HUES64 (cell line): ENCODE measurements around the gene CCDC170.

ENCODE experiments used
- H3K27ac ChIP-seq: 2 replicates; pipeline ENCODE4 v1.7.0; 2013; ENCODE audit warnings: low read depth, low read length, inconsistent platforms
- H3K27me3 ChIP-seq: 2 replicates; pipeline ENCODE4 v1.6.1; 2013; ENCODE audit warnings: mild to moderate bottlenecking, low read length; ENCODE audit not compliant: insufficient read depth
- H3K36me3 ChIP-seq: 2 replicates; pipeline ENCODE4 v1.6.1; 2013; ENCODE audit warnings: mild to moderate bottlenecking, low read length; ENCODE audit not compliant: insufficient read depth
- H3K4me1 ChIP-seq: 2 replicates; pipeline ENCODE4 v1.6.1; 2013; ENCODE audit warnings: mild to moderate bottlenecking, low read length, moderate library complexity; ENCODE audit not compliant: insufficient read depth
- H3K4me3 ChIP-seq: 2 replicates; pipeline ENCODE4 v1.5.1; 2013; ENCODE audit warnings: mild to moderate bottlenecking, low read length, moderate library complexity
- H3K9ac ChIP-seq: 2 replicates; pipeline ENCODE4 v1.6.1; 2013; ENCODE audit warnings: mild to moderate bottlenecking, low read depth, low read length
- H3K9me3 ChIP-seq: 2 replicates; pipeline ENCODE4 v1.6.1; 2013; ENCODE audit warnings: low read depth, low read length; ENCODE audit not compliant: insufficient read depth
- WGBS: fragments of 150-250, 120-280 bp; methylation state at CpG from one replicate; pipeline ENCODE4 v1.1.7; 2013; ENCODE audit warnings: missing lambda C conversion rate; 5-methylcytosine and 5-hydroxymethylcytosine counted together

The CCDC170 gene

DNA sequence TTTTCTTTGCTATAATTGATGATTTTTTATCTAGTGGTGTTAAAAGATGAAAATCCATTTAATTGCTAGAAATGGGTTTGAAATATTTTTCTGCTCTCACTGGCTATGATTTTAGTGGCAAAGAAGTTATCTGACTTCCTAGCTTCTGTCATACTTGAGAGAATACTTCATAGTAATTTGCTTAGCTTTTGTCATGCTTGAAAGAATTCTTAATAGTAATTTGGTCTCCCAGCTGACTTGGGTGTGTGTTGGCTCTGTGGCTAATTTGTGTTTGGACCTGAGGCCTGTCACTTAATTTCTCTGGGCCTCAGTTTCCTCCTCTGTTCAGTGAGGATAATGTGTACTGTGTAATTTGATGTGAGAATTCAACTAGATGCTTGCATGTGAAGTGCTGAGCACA is 29.1 kb upstream of the CCDC170 start:
- peaks cover 94% of the 10 kb centered on the region for H3K36me3 ChIP-seq
- no peaks in the 10 kb centered on the region for H3K4me1 ChIP-seq

DNA sequence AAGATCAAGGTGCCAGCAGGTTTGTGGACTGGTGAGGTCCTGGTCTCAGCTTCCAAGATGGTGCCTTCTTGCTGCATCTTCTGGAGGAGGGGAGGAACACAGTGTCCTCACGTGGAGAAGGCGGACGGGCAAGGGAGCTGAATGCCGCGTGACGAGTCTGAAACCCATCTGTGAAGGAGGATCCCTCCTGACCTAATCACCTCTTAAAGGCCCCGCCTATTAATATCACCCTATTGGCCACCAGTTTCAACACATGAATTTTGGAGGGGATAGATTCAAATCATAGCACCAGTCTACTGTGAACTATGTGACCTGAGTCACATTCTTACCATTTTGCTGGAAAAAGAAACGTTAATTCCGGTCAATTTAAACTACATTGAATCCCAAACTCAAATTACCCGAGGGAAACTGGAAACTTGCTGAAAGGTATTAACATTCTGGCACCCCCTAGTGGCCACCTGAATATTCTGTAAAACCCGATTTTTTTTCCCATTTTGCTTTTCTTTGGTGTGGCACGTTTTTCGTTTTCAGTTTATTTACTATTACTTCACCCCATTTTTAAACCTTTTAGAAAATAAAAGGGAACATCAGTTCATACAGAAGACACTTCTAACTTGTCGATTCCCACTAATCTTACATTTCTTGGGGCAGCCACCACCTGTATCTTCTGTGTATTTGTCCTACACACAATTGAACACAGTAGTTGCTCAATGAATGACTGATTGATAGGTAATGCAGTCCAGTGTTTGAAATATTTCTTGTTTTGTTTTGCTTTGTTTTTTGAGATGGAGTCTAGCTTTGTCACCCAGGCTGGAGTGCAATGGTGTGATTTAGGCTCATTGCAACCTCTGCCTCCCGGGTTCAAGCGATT is 17.9 kb upstream of the CCDC170 start:
- H3K9ac ChIP-seq: no peak overlapping the region
- H3K36me3 ChIP-seq: no peaks in the 10 kb centered on the region
- WGBS: 43% methylated on average over 16 of the region's 16 CpGs
- H3K27ac ChIP-seq: 0 out of 2 replicates have a peak overlapping the region, but pooled peaks have one; percentile 8
- H3K4me1 ChIP-seq: no peaks in the 10 kb centered on the region
- H3K27me3 ChIP-seq: no peaks in the 10 kb centered on the region
- no peak overlapping the region for H3K4me3 ChIP-seq
- H3K9me3 ChIP-seq: no peaks in the 10 kb centered on the region

More for the DNA sequence above, 29.1 kb upstream of the CCDC170 start:
- Histone ChIP-seq H3K4me3 (no peak overlapping the region), H3K9ac (no peak overlapping the region), H3K27me3 (no peaks in the 10 kb centered on the region), H3K9me3 (no peaks in the 10 kb centered on the region), H3K27ac (no peak overlapping the region)

DNA sequence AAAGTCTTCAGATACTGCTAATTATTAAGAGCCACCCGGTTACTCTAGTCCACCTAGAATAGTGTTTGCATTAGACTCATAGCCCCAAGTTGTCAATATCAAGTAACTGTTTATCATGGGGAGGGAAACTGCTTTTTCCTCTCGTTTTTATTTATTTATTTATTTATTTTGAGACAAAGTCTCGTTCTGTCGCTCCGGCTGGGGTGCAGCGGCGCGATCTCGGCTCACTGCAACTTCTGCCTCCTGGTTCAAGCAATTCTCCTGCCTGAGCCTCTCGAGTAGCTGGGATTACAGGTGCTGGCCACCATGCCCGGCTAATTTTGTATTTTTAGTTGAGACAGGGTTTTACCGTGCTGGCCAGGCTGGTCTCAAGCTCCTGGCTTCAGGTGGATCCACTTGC is 16.1 kb upstream of the CCDC170 start:
- 96% methylated on average over 11 of the region's 12 CpGs for WGBS
- H3K27ac ChIP-seq: no peak overlapping the region
- H3K9me3 ChIP-seq: no peaks in the 10 kb centered on the region
- H3K4me3 ChIP-seq: no peak overlapping the region
- H3K4me1 ChIP-seq: no peaks in the 10 kb centered on the region
- no peaks in the 10 kb centered on the region for H3K27me3 ChIP-seq
- no peaks in the 10 kb centered on the region for H3K36me3 ChIP-seq
- H3K9ac ChIP-seq: no peak overlapping the region

DNA sequence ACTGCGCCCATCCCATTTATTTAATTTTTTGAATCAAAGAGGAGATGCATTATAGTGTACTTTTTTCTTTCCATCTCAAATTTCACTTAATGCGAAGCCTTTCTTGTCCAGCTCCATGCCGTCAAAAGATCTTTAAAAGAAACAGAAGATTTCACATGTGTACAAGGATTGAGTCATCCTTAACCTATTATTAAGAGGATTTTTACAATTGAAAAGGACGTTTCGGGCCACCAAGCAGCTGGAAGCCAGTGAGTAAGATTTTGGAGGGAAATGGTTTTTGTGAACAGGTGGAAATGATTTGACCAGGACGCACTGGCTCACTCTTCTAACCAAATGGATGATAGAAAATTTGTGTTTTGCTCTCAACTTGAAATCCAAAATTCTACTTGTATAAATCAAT is 15.1 kb upstream of the CCDC170 start:
- no peaks in the 10 kb centered on the region for H3K27me3 ChIP-seq
- H3K9me3 ChIP-seq: no peaks in the 10 kb centered on the region
- no peaks in the 10 kb centered on the region for H3K36me3 ChIP-seq
- no peaks in the 10 kb centered on the region for H3K4me1 ChIP-seq
- WGBS: 71% methylated on average over 3 of the region's 6 CpGs
- H3K9ac ChIP-seq: no peak overlapping the region
- H3K27ac ChIP-seq: no peak overlapping the region
- no peak overlapping the region for H3K4me3 ChIP-seq

DNA sequence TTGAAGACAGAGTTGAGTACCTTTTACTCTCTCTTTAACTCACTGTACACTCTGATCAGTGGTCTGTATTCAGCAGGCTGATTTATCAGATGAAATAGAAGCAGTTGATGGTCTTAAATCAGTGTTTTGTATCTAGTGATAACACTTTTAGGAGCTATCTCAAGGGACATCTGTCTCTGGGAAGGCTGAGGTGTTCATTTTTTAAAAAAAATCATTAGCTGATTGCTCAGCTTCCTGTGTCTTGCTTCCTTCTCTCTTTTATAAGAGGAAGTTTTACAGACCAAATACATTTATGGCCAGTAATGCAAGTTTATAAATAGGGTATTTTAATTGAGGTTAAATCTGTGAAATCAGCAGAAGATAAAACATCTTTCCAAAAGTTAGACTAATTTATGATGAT is 12.0 kb upstream of the CCDC170 start:
- Histone ChIP-seq H3K27me3 (no peaks in the 10 kb centered on the region), H3K9me3 (no peaks in the 10 kb centered on the region), H3K9ac (no peak overlapping the region), H3K36me3 (no peaks in the 10 kb centered on the region), H3K4me3 (no peak overlapping the region), H3K27ac (no peak overlapping the region), H3K4me1 (no peaks in the 10 kb centered on the region)

DNA sequence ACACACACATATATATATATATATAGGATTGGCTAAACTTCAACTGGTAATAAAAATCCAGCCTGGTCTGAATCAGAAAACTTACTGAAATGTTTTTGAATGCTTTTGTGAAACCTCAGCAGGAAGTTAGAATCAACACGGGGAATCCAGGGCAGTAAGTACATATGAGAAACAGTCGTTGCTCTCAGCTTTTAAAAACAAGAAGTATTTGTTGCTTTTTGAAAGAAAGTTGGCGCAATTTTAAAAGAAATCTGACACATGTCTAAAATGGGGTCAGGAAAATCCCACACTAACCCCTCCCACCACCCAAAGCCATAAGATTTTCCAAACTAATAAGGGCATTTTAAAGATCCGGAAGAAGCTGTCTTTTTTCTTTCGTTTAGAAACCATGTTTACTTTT is 11.5 kb upstream of the CCDC170 start:
- Histone ChIP-seq H3K27ac (no peak overlapping the region), H3K4me3 (no peak overlapping the region), H3K9ac (no peak overlapping the region), H3K36me3 (no peaks in the 10 kb centered on the region), H3K9me3 (no peaks in the 10 kb centered on the region), H3K27me3 (no peaks in the 10 kb centered on the region), H3K4me1 (no peaks in the 10 kb centered on the region)
- WGBS: 90% methylated on average over 5 of the region's 5 CpGs

DNA sequence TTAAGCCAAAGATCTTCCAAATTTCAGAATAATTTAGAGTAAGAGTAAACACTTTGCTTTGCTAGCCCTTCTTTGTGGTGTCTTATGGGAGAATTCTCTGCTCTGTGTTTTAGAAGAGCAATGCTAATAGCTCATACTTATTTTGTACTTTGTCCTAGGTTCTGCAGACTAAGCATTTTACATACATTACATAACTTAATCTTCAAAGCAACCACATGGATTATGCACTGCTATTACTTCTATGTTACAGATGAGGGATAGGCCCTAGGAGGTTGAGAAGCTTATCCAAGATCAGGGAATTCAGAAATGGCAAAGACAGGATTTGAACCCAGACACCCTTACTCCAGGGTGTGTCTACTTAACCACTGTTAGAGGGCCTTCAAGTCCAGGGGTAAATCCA is 9.8 kb upstream of the CCDC170 start:
- Histone ChIP-seq H3K27ac (no peak overlapping the region), H3K36me3 (no peaks in the 10 kb centered on the region), H3K4me3 (no peak overlapping the region)

DNA sequence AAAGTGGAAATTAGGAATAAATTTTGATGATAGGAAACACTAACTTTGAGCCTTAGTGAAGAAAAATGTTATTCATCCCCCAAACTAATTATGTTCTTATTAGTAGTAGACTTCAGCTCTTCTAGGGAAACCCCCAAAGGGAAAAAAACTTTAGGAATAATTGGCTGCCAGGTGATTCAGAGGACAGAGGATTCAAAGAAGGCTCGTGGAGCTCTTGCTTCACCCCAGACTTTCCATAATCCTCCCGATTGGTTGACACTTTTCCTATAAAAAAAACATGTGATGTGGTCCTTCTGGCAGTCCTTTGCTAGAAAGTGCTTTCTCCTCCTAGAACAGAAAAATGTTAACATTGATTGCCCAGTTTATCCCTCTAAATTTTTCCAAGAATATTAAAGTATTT is 5.6 kb upstream of the CCDC170 start:
- H3K9ac ChIP-seq: no peak overlapping the region
- no peaks in the 10 kb centered on the region for H3K9me3 ChIP-seq
- no peak overlapping the region for H3K27ac ChIP-seq
- no peaks in the 10 kb centered on the region for H3K4me1 ChIP-seq
- 86% methylated on average over 2 of the region's 2 CpGs for WGBS
- H3K27me3 ChIP-seq: peaks cover 12% of the 10 kb centered on the region
- H3K36me3 ChIP-seq: no peaks in the 10 kb centered on the region
- H3K4me3 ChIP-seq: no peak overlapping the region

More for the DNA sequence above, 9.8 kb upstream of the CCDC170 start:
- Histone ChIP-seq H3K4me1 (no peaks in the 10 kb centered on the region), H3K9ac (no peak overlapping the region), H3K9me3 (no peaks in the 10 kb centered on the region), H3K27me3 (no peaks in the 10 kb centered on the region)

DNA sequence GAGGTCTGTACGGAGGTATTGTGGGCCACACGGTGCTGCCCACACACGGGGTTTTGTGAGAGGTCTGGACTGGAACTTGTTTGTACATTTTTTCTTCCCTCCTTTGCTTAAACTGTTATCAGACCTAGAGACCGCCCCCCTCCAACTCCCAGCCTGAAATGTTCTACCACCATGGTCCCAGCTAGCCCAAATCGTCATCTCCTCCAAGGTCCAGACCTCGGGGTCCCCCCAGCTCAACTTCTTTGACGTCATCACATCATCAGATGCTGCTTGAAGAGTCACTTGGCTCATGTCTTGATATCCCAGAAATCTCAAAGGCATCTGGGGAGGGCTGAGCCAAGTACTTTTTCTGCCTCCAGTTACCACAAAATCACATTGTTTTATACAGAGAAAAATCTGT is 2.8 kb upstream of the CCDC170 start:
- peaks cover 40% of the 10 kb centered on the region for H3K27me3 ChIP-seq
- 94% methylated on average over 7 of the region's 7 CpGs for WGBS
- no peak overlapping the region for H3K27ac ChIP-seq
- no peak overlapping the region for H3K4me3 ChIP-seq
- no peak overlapping the region for H3K9ac ChIP-seq
- no peaks in the 10 kb centered on the region for H3K36me3 ChIP-seq
- H3K4me1 ChIP-seq: no peaks in the 10 kb centered on the region
- no peaks in the 10 kb centered on the region for H3K9me3 ChIP-seq

DNA sequence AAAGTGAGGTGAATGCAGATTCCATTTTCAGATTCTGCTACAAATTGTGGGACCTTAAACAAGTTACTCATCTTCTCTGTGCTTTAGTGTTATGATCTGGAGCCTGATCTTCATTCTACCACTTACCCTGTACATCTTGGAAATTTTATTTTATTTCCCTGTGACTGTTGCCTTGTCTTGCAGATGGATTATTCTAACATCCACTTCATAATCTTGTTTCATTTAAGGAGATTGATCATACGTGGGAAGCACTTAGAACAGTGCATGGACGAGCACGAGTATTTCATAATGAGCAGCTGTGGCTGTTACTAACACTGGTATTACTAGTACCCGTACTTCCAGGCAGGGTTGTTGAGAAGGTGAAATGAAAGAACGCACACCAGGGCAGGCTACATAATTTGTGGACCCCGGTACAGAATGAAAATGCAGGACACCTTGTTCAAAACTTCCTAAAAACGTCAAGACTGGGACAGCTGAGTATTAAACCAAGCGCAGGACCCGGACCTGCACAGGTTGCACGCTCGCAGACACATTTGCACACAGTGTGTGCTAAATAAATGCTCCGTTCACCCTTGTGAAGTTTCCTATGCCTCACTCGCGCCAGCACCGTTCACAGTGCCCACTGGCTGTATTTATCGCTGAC is 535 bp upstream of the CCDC170 start:
- Histone ChIP-seq H3K4me1 (no peaks in the 10 kb centered on the region), H3K9me3 (no peaks in the 10 kb centered on the region), H3K9ac (peak overlapping the region; percentile 67), H3K4me3 (peak overlapping the region; percentile 84), H3K27me3 (peaks cover 49% of the 10 kb centered on the region), H3K27ac (no peak overlapping the region), H3K36me3 (no peaks in the 10 kb centered on the region)
- 59% methylated on average over 16 of the region's 16 CpGs for WGBS

DNA sequence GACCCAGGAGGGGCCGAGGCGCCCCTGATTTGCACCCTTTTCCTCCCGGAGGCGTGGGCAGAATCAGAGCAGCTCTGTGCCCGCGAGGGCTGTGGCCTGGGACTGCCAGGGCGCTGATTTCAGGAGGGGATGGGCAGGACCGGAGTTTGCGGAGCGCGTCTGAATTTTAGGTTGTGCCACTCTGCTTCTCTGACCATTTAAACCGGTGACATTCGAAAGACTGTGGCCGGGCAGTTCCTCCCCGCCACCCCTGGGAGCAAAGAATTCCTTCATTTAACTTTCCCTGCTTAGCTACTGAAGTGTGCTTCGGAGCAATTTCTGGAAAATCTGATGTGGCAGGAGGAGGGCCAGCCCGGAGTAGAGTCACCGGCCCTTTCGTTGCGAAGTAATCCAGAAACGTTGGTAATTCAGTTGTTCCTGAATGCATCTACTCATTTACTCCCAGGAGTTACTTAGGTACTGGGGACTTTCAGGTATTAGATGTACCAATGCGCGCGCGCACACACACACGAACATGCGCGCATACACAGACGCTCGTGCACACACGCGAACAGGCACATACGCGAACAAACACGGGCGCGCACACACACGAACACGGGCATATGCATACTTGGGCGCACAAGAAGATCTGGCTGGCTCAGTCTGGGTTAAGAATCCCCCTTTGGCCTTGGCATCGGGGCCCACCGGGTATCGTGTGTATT is 568 bp downstream of the CCDC170 start:
- Histone ChIP-seq H3K9me3 (no peaks in the 10 kb centered on the region), H3K27ac (no peak overlapping the region), H3K27me3 (peaks cover 49% of the 10 kb centered on the region), H3K9ac (peak overlapping the region; percentile 67), H3K36me3 (no peaks in the 10 kb centered on the region), H3K4me3 (peak overlapping the region; percentile 84), H3K4me1 (no peaks in the 10 kb centered on the region)
- 4% methylated on average over 43 of the region's 43 CpGs for WGBS
